Measurements from ENCODE around the gene MRPL4.
"Not testable (repeated sequence)": the region's sequence is repeated elsewhere in the genome, so short reads cannot be mapped to it uniquely, and the experiment has no call there.

The MRPL4 gene

DNA sequence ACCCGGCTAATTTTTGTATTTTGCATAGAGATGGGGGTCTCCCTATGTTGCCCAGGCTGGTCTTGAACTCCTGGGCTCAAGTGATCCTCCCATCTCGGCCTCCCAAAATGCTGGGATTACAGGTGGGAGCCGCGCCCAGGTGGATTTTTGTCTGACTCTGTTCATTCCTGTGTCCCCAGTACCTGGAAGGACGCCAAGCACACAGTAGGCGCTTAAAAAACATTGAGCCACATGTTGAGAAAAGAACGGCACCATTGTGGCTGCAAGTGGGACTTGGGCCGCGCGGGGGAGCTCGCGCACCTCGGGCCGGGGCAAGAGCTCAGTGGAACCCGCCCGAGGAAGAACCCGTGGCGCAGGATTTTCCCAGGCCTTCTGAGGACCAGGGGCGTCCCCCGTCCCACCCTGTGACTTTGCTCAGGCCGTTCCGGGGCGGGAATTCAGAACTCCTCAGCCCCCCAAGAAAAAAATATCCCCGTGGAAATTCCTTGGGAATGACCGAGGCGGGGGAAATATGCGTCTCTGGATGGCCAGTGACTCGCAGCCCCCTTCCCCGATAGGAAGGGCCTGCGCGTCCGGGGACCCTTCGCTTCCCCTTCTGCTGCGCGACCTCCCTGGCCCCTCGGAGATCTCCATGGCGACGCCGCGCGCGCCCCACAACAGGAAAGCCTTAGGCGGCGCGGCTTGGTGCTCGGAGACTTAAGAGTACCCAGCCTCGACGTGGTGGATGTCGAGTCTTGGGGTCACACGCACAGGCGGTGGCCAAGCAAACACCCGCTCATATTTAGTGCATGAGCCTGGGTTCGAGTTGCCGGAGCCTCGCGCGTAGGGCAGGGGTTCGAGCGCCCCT, 17.5 kb downstream of the MRPL4 start:
- Histone ChIP-seq H3K4me1 (ENCODE audit: control insufficient read depth in 1 of 2, insufficient read depth in 2 of 2, low read length in 2 of 2) (peaks cover 0 to 5% of the 10 kb centered on the region in 2 donors), H3K27ac (ENCODE audit: low read length) (peak overlapping the region; percentile 77), H3K4me3 (ENCODE audit: low read depth in 1 of 2, low read length in 2 of 2) (peak overlapping the region; percentile 48 to 62), H3K27me3 (ENCODE audit: low read depth, low read length) (peaks cover 6% of the 10 kb centered on the region), H3K9me3 (ENCODE audit: control insufficient read depth in 1 of 2, low read length in 2 of 2) (no peaks in the 10 kb centered on the region), H3K36me3 (ENCODE audit: control insufficient read depth in 1 of 2, insufficient read depth in 2 of 2, low read length in 2 of 2) (peaks cover 0 to under 1% of the 10 kb centered on the region in 2 donors)

DNA sequence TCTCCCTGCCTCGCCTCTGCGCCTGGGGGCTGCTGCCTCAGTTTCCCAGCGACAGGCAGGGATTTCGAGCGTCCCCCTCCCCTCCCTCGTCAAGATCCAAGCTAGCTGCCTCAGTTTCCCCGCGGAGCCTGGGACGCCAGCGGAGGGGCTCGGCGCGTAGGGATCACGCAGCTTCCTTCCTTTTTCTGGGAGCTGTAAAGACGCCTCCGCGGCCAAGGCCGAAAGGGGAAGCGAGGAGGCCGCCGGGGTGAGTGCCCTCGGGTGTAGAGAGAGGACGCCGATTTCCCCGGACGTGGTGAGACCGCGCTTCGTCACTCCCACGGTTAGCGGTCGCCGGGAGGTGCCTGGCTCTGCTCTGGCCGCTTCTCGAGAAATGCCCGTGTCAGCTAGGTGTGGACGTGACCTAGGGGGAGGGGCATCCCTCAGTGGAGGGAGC, 18.2 kb downstream of the MRPL4 start:
- Histone ChIP-seq H3K4me1 (ENCODE audit: control insufficient read depth in 1 of 2, insufficient read depth in 2 of 2, low read length in 2 of 2) (peaks cover 0 to 5% of the 10 kb centered on the region in 2 donors), H3K9me3 (ENCODE audit: control insufficient read depth in 1 of 2, low read length in 2 of 2) (no peaks in the 10 kb centered on the region), H3K27me3 (ENCODE audit: low read depth, low read length) (peaks cover 6% of the 10 kb centered on the region), H3K27ac (ENCODE audit: low read length) (peak overlapping the region; percentile 77), H3K36me3 (ENCODE audit: control insufficient read depth in 1 of 2, insufficient read depth in 2 of 2, low read length in 2 of 2) (peaks cover 0 to 6% of the 10 kb centered on the region in 2 donors), H3K4me3 (ENCODE audit: low read depth in 1 of 2, low read length in 2 of 2) (peak overlapping the region; percentile 48 to 62)

DNA sequence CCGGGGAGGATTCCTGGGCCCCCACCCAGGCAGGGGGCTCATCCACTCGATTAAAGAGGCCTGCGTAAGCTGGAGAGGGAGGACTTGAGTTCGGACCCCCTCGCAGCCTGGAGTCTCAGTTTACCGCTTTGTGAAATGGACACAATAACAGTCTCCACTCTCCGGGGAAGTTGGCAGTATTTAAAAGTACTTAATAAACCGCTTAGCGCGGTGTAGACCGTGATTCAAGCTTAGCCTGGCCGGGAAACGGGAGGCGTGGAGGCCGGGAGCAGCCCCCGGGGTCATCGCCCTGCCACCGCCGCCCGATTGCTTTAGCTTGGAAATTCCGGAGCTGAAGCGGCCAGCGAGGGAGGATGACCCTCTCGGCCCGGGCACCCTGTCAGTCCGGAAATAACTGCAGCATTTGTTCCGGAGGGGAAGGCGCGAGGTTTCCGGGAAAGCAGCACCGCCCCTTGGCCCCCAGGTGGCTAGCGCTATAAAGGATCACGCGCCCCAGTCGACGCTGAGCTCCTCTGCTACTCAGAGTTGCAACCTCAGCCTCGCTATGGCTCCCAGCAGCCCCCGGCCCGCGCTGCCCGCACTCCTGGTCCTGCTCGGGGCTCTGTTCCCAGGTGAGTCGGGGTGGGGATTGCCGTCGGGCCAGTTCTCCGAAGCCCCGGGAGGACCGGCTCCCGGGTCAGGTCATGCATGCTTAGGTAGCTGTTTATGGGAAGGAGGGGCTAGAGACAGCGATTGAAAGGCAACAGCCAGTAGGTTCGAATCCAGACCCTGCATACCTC, 18.8 kb downstream of the MRPL4 start, which contains the start of gene ICAM1:
Gene ICAM1, plus strand, starts transcription at position 505 of the 779 bp plus-strand sequence. Its CDS starts 40 bp downstream, at position 545.
- Histone ChIP-seq H3K36me3 (ENCODE audit: control insufficient read depth in 1 of 2, insufficient read depth in 2 of 2, low read length in 2 of 2) (peaks cover 0 to 6% of the 10 kb centered on the region in 2 donors), H3K4me3 (ENCODE audit: low read depth in 1 of 2, low read length in 2 of 2) (peak within 1 kb of the TSS; percentile 60 to 62), H3K27me3 (ENCODE audit: low read depth, low read length) (peaks cover 6% of the 10 kb centered on the region), H3K27ac (ENCODE audit: low read length) (peak within 1 kb of the TSS; percentile 77), H3K9me3 (ENCODE audit: control insufficient read depth in 1 of 2, low read length in 2 of 2) (no peaks in the 10 kb centered on the region), H3K4me1 (ENCODE audit: control insufficient read depth in 1 of 2, insufficient read depth in 2 of 2, low read length in 2 of 2) (peaks cover 0 to 5% of the 10 kb centered on the region in 2 donors)

DNA sequence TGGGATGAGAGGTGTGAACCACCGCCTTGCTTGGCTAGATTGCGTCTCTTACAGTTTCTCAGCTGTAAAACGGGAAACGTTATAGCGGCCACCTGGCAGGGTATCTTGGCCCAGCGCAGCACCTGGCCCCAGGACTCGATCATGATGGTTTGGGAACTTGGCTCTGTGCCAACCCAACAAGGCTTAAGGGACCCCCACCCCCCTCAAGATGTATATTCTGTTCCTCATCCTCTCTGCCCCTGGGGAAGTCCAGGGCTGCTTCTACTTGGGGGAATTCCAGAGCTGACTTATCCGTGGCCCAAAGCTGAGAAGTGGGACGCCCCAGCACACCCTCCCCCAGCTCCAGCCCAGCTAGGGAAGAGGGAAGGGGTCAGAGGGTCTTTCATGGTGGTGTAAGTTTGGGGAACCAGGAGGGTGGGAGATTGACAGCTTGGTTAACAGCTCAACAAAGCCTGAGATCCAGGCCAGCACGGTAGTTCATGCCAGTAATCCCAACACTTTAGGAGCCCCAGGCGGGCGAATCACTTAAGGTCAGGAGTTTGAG, 19.6 kb downstream of the MRPL4 start:
- Histone ChIP-seq H3K27ac (ENCODE audit: low read length) (peak overlapping the region; percentile 77), H3K4me1 (ENCODE audit: control insufficient read depth in 1 of 2, insufficient read depth in 2 of 2, low read length in 2 of 2) (peaks cover 0 to 5% of the 10 kb centered on the region in 2 donors), H3K27me3 (ENCODE audit: low read depth, low read length) (peaks cover 6% of the 10 kb centered on the region), H3K4me3 (ENCODE audit: low read depth in 1 of 2, low read length in 2 of 2) (peak overlapping the region; percentile 60 to 62), H3K36me3 (ENCODE audit: control insufficient read depth in 1 of 2, insufficient read depth in 2 of 2, low read length in 2 of 2) (peaks cover 0 to 6% of the 10 kb centered on the region in 2 donors), H3K9me3 (ENCODE audit: control insufficient read depth in 1 of 2, low read length in 2 of 2) (no peaks in the 10 kb centered on the region)

DNA sequence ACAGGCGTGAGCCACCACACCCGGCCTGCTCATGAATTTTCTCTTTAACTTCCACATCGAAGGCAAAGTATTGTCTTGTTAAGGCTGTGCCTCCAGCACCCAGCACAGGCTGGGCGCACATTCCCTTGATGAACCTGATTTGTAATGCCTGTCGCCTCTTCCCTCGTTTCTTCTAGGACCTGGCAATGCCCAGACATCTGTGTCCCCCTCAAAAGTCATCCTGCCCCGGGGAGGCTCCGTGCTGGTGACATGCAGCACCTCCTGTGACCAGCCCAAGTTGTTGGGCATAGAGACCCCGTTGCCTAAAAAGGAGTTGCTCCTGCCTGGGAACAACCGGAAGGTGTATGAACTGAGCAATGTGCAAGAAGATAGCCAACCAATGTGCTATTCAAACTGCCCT, 22.6 kb downstream of the MRPL4 start:
- Histone ChIP-seq H3K27me3 (ENCODE audit: low read depth, low read length) (peaks cover 6% of the 10 kb centered on the region), H3K4me3 (ENCODE audit: low read depth in 1 of 2, low read length in 2 of 2) (no peak overlapping the region), H3K4me1 (ENCODE audit: control insufficient read depth in 1 of 2, insufficient read depth in 2 of 2, low read length in 2 of 2) (peaks cover 0 to 5% of the 10 kb centered on the region in 2 donors), H3K27ac (ENCODE audit: low read length) (no peak overlapping the region), H3K36me3 (ENCODE audit: control insufficient read depth in 1 of 2, insufficient read depth in 2 of 2, low read length in 2 of 2) (peaks cover 3 to 6% of the 10 kb centered on the region in 2 donors), H3K9me3 (ENCODE audit: control insufficient read depth in 1 of 2, low read length in 2 of 2) (no peaks in the 10 kb centered on the region)

DNA sequence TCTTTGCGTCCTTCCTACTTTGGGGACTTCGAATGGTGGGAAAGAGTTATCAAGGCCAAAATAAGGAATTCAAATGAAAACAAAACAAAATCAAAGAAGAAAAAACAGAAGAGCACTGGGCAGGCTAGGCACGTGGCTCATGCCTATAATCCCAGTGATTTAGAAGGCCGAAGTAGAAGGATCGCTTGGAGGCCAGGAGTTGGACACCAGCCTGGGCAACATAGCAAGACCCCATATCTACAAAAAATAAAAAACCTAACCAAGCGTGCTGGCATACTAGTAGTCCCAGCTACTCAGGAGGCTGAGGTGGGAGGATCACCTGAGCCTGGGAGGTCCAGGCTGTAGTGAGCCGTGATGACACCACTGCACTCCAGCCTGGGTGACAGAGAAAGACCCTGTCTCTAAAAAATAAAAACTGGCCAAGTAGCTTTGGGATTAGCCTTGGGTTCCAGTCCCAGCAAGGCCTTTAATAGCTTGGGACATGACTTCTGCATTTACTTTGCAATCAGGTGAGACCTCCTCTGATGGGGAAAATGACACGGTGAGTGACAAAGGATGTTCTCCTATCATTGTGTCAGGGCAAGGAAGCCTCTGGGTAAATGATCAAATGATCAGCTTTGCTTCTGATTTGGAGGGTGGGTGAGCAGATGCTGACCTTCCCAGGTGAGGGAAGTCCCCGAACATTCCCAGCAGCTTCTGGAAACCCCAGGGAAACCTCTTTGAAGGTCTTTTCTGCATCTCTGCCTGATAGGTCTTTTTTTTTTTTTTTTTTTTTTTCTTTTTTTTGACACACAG, 26.0 kb downstream of the MRPL4 start:
- Histone ChIP-seq H3K36me3 (ENCODE audit: control insufficient read depth in 1 of 2, insufficient read depth in 2 of 2, low read length in 2 of 2) (peaks cover 3 to 6% of the 10 kb centered on the region in 2 donors), H3K27ac (ENCODE audit: low read length) (no peak overlapping the region), H3K27me3 (ENCODE audit: low read depth, low read length) (no peaks in the 10 kb centered on the region), H3K9me3 (ENCODE audit: control insufficient read depth in 1 of 2, low read length in 2 of 2) (no peaks in the 10 kb centered on the region), H3K4me1 (ENCODE audit: control insufficient read depth in 1 of 2, insufficient read depth in 2 of 2, low read length in 2 of 2) (no peaks in the 10 kb centered on the region), H3K4me3 (ENCODE audit: low read depth in 1 of 2, low read length in 2 of 2) (no peak overlapping the region)

DNA sequence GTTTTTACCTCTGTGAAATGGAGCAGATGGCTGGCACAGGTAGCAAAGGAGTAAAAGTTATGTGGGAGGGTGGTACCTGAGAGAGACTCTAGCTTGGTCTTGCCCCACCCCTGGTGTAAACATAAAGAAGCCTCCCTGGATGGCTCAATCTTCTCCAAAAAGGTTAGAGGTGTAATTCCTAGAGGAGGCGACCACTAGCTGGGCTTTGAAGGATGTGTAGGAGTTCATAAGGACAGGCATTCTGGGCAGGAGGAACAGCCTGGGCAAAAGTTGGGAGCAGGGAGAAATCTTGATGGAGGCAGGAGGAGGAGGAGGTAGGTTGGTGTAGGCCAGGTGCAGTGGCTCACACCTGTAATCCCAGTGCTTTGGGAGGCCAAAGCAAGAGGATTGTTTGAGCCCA, 26.9 kb downstream of the MRPL4 start:
- no peaks in the 10 kb centered on the region for H3K9me3 ChIP-seq (ENCODE audit: control insufficient read depth in 1 of 2, low read length in 2 of 2)
- H3K4me3 ChIP-seq (ENCODE audit: low read depth in 1 of 2, low read length in 2 of 2), result no peak overlapping the region
- H3K27me3 ChIP-seq (ENCODE audit: low read depth, low read length), result no peaks in the 10 kb centered on the region
- H3K27ac ChIP-seq (ENCODE audit: low read length), result no peak overlapping the region
- H3K4me1 ChIP-seq (ENCODE audit: control insufficient read depth in 1 of 2, insufficient read depth in 2 of 2, low read length in 2 of 2), result no peaks in the 10 kb centered on the region
- H3K36me3 ChIP-seq (ENCODE audit: control insufficient read depth in 1 of 2, insufficient read depth in 2 of 2, low read length in 2 of 2), result peaks cover 8 to 14% of the 10 kb centered on the region in 2 donors

DNA sequence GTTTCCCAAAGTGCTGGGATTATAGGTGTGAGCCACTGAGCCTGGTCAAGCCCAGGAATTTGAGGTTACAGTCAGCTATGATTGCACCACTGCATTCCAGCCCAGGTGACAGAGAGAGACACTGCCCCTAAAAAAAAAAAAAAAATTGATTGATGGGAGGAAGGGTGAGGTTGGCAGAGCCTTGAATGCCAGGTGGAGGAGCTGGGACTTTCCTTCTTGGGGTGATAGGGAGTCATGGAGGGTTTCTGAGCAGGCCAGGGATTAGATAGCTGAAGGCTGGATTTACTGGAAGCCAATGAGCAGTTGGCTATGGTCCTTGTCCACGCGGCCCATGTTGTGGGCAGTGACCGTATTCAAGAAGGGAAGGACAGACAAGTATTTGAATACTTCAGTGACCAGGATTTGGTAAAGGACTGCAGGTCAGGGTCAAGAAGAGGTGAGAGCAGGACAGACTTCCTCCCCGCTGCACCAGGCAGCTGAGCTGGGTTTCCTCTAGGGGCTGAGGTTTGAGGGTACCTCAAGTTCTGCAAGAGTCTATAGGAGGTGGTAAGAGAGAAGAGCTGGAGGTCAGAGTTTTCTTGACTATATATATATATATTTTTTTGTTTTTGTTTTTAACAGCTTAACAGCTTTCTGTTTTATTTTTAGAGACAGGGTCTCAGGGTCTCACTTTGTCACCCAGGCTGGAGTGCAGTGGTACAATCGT, 27.9 kb downstream of the MRPL4 start:
- H3K9me3 ChIP-seq (ENCODE audit: control insufficient read depth in 1 of 2, low read length in 2 of 2), result no peaks in the 10 kb centered on the region
- no peak overlapping the region for H3K4me3 ChIP-seq (ENCODE audit: low read depth in 1 of 2, low read length in 2 of 2)
- H3K36me3 ChIP-seq (ENCODE audit: control insufficient read depth in 1 of 2, insufficient read depth in 2 of 2, low read length in 2 of 2), result peaks cover 10 to 20% of the 10 kb centered on the region in 2 donors
- no peaks in the 10 kb centered on the region for H3K27me3 ChIP-seq (ENCODE audit: low read depth, low read length)
- no peaks in the 10 kb centered on the region for H3K4me1 ChIP-seq (ENCODE audit: control insufficient read depth in 1 of 2, insufficient read depth in 2 of 2, low read length in 2 of 2)
- no peak overlapping the region for H3K27ac ChIP-seq (ENCODE audit: low read length)

DNA sequence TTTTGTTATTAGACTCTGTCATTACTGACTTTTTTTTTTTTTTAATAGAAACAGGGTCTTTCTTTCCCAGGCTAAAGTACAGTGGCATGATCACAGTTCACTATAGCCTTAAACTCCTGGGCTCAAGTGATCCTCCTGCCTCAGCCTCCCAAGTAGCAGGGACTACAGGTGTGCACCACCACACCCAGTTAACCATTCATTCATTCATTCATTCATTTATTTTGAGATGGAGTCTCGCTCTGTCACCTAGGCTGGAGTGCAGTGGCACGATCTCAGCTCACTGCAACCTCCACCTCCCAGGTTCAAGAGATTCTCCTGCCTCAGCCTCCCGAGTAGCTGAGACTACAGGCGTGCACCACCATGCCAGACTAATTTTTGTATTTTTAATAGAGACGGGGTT, 30.0 kb downstream of the MRPL4 start:
- not testable (repeated sequence) for H3K27me3 ChIP-seq (ENCODE audit: low read depth, low read length); H3K27ac ChIP-seq (ENCODE audit: low read length); H3K4me3 ChIP-seq (ENCODE audit: low read depth in 1 of 2, low read length in 2 of 2); H3K9me3 ChIP-seq (ENCODE audit: control insufficient read depth in 1 of 2, low read length in 2 of 2)
- H3K4me1 ChIP-seq (ENCODE audit: control insufficient read depth in 1 of 2, insufficient read depth in 2 of 2, low read length in 2 of 2), result peaks cover 0 to 12% of the 10 kb centered on the region in 2 donors
- peaks cover 20 to 29% of the 10 kb centered on the region in 2 donors for H3K36me3 ChIP-seq (ENCODE audit: control insufficient read depth in 1 of 2, insufficient read depth in 2 of 2, low read length in 2 of 2)

DNA sequence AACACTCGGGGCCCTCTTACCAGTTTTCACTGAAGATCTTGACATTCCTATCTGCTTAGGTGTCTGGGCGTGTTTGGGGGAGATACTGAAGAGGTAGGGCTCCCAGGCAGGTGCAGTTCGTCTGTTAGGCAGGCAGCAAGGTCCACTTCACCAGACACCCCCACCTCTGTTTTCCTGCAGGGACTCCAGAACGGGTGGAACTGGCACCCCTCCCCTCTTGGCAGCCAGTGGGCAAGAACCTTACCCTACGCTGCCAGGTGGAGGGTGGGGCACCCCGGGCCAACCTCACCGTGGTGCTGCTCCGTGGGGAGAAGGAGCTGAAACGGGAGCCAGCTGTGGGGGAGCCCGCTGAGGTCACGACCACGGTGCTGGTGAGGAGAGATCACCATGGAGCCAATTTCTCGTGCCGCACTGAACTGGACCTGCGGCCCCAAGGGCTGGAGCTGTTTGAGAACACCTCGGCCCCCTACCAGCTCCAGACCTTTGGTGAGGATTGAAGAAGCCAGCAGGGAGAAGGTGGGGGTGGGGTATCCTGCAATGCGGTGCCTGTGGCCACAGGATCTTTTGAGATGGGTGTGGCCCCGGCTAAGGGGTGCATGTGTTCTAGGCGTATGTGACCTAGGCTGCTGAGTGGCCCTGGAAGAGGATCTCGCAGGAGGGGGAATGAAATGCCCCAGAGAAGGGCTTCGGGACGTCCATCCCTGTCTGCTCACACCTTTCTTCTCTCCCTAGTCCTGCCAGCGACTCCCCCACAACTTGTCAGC, 31.5 kb downstream of the MRPL4 start:
- Histone ChIP-seq H3K4me1 (ENCODE audit: control insufficient read depth in 1 of 2, insufficient read depth in 2 of 2, low read length in 2 of 2) (peaks cover 0 to 24% of the 10 kb centered on the region in 2 donors), H3K4me3 (ENCODE audit: low read depth in 1 of 2, low read length in 2 of 2) (no peak overlapping the region), H3K27me3 (ENCODE audit: low read depth, low read length) (peaks cover 10% of the 10 kb centered on the region)

More for the DNA sequence above, 31.5 kb downstream of the MRPL4 start:
- Histone ChIP-seq H3K9me3 (ENCODE audit: control insufficient read depth in 1 of 2, low read length in 2 of 2) (no peaks in the 10 kb centered on the region), H3K27ac (ENCODE audit: low read length) (no peak overlapping the region), H3K36me3 (ENCODE audit: control insufficient read depth in 1 of 2, insufficient read depth in 2 of 2, low read length in 2 of 2) (peaks cover 17 to 29% of the 10 kb centered on the region in 2 donors)

All from muscle layer of duodenum (tissue), 2 donors.